Measurements from ENCODE around the gene PIP4K2C. TPM values are rescaled to one million over a fixed set of nuclear protein-coding genes. Genes with fewer than 3 reads are reported as not detected.

The PIP4K2C gene
- total and polyA plus RNA-seq, 2 experiments from 2014 or later = 10.8 to 30.6 TPM

GRCh38 chr12:57584050-57584449 is 6.9 kb upstream of the PIP4K2C start (continued):
- TF ChIP-seq REST (IDR thresholded peaks at IDR 0.05; ENCODE audit: unreplicated experiment) (no peak), EZH2phosphoT487 (IDR thresholded peaks at IDR 0.05; ENCODE audit: unreplicated experiment) (no peak), CTCF (conservative IDR thresholded peaks at IDR 0.05; ENCODE audit: low read depth in 2 of 2) (no peak), ZNF331 (CRISPR knock-in tag; IDR thresholded peaks at IDR 0.05; ENCODE audit: low read depth) (no peak), POLR2AphosphoS5 (IDR thresholded peaks at IDR 0.05; ENCODE audit: low read depth) (no peak), CREB1 (CRISPR knock-in tag; IDR thresholded peaks at IDR 0.05; ENCODE audit: low read depth) (no peak)

GRCh38 chr12:57584690-57585089 is 6.3 kb upstream of the PIP4K2C start:
- Histone ChIP-seq H3K27me3 (ENCODE audit: insufficient read depth) (0 out of 2 replicates have a peak, but pooled peaks cover 8% of the 10 kb centered on the region), H3K36me3 (ENCODE audit: insufficient read depth) (peaks cover 8% of the 10 kb centered on the region), H3K4me2 (no peak overlapping the region), H3K4me3 (no peak overlapping the region), H3K4me1 (ENCODE audit: insufficient read depth) (no peaks in the 10 kb centered on the region), H3F3A (replicated peaks; ENCODE audit: low read depth) (peaks cover 10% of the 10 kb centered on the region; the same call in 1 of the 2 replicates), H2AFZ (no peak overlapping the region), H3K27ac (ENCODE audit: low read depth) (no peak overlapping the region), H3K79me2 (replicated peaks; ENCODE audit: insufficient read depth) (no peaks in the 10 kb centered on the region), H4K20me1 (replicated peaks; ENCODE audit: insufficient read depth) (peaks cover 10% of the 10 kb centered on the region), H3K9me2 (ENCODE audit: insufficient read depth) (no peaks in the 10 kb centered on the region)
- Mint-ChIP-seq H3K36me3 (ENCODE audit: low read depth) (peaks cover 17% of the 10 kb centered on the region), H3K27me3 (ENCODE audit: insufficient read depth, low read depth, poor library complexity) (no peaks in the 10 kb centered on the region), H3K4me3 (no peak overlapping the region), H3K27ac (no peak overlapping the region), H3K9me3 (no peaks in the 10 kb centered on the region), H3K4me1 (peaks cover 4% of the 10 kb centered on the region; the same call in 2 of the 3 replicates)
- DNase-seq (ENCODE audit: low spot score) (no peak), ATAC-seq (no peak)
- TF ChIP-seq CTCF (conservative IDR thresholded peaks at IDR 0.05; ENCODE audit: low read depth in 2 of 2) = no peak
- no peak for TF ChIP-seq ZNF462 (CRISPR knock-in tag; IDR thresholded peaks at IDR 0.05)
- no peak for TF ChIP-seq CREB1 (CRISPR knock-in tag; IDR thresholded peaks at IDR 0.05; ENCODE audit: low read depth)
- TF ChIP-seq STAT1 (IDR thresholded peaks at IDR 0.05; ENCODE audit: unreplicated experiment) = no peak
- TF ChIP-seq ZNF114 (CRISPR knock-in tag; IDR thresholded peaks at IDR 0.05) = no peak
- TF ChIP-seq ETS1 (IDR thresholded peaks at IDR 0.05) = no peak
- no peak for TF ChIP-seq EZH2phosphoT487 (IDR thresholded peaks at IDR 0.05; ENCODE audit: unreplicated experiment)
